ENCODE data around the gene NGEF.
"Not testable (repeated sequence)": the region's sequence is repeated elsewhere in the genome, so short reads cannot be mapped to it uniquely, and the experiment has no call there.

Gene NGEF

GRCh38 chr2:232869138-232870017, 143.7 kb downstream of the NGEF start:
- no peak for DNase-seq

DNA sequence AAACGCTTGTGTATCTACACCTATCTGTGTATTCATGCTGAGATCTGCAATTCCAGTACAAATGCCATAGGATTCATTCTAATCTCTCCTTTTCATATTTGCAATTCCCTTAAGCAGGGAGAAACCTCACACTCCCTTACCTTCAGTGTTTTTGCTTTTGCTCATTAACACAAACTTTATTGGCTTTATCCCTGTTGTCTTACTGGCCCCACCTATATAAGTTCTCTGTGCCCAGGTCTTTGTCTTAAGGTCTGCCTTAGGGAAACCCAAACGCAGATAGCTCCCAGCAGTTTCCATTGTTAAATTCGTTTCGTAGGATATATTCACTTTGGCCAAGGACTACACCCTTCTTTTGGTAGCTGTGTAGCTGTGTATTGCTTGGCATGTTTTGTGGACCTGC, 147.0 kb downstream of the NGEF start:
- DNase-seq: no peak

- DNase-seq: no peak
Observed at GRCh38 chr2:232865165-232865564, 147.9 kb downstream of the NGEF start.

GRCh38 chr2:232863996-232864395, 149.1 kb downstream of the NGEF start:
- DNase-seq: no peak

GRCh38 chr2:232861353-232861752, 151.7 kb downstream of the NGEF start:
- DNase-seq: no peak

DNA sequence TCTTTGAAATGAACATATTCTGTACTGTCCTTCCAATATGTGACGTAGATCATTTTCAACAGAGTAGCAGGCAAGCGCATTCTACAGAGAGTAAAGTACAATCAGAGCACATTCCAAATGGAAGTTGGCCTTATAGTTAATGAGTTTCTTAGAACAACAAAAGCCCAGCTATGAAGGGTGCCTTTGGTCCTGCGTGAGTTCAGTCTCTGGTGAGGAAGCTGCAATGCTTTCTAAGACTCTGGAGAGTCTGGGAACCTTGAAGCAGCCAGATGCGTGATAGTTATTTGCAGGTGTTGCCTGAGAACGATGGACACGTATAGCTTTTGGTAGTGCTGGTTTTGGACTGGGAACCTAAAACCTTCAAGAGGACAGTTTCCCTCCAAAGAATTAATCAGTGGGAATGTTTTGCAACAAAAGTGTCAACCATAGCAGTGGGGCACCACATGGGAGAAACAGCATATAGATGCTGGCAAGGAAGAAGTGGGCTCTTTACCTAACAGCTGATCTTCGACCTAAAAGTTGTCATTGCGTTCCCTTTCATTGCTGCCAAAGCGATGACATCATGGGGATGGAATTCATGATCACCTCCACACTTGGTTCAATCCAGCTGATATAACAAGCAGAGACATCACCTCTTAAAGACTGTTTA, 152.3 kb downstream of the NGEF start:
- no peak for DNase-seq

- DNase-seq: no peak
Observed at GRCh38 chr2:232859385-232859916, 153.6 kb downstream of the NGEF start.

DNA sequence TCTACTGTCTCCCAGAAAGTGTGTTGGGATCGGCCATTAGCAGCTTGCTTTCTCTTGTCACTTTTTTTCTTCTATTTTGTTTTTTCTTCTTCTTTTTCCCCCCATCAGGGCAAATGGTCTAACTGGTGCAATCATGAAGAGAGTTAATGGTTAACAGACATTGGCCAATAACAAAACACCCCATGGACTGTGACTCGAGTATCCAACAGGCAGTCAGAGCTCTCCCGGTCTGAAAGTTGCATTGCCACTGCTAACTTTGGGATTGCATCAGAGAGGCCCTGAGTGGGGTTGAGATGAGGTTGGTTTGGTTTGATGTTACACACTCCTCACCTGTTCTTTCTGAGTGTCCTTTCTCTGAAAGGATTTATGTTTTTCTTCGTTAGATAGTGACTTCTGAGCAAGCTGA, 155.9 kb downstream of the NGEF start:
- peak; percentile 24 for DNase-seq

- peak; percentile 56 for DNase-seq
Observed at GRCh38 chr2:232854082-232854481, 159.0 kb downstream of the NGEF start.

DNA sequence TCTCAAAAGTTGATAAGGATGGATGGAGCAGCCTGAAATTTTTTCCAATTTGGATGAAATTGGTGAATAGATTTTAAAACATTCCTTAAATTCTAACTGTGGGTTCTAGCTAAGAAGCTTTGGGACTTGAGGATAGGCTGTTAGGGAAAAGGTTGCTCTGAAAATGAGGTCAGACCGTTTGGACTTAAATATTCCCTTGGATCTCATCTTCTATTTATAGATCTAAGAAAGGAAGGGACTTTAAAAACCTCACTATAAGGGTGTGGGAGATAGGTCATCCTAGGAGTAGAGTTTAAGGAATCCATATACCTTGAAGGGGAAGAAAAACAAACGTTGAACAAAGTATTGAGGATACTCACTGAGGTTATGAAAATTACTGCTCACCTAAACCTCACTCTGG, 160.4 kb downstream of the NGEF start:
- no peak for DNase-seq

DNA sequence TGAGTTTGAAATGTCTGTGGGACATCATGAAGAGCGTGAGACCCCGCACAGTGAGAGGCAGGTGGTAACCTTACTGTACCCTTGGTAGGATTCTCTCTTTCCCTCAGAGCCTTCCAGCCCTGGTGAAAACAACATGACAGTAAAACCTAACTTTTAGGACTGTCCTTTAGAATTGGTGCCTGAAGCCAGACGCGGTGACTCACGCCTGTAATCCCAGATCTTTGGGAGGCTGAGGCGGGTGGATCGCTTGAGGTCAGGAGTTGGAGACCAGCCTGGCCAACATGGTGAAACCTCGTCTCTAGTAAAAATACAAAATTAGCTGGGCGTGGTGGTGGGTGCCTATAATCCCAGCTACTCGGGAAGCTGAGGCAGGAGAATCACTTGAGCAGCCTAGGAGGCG, 161.0 kb downstream of the NGEF start:
- DNase-seq: not testable (repeated sequence)

- no peak for DNase-seq
Observed at GRCh38 chr2:232850039-232850438, 163.0 kb downstream of the NGEF start.

DNA sequence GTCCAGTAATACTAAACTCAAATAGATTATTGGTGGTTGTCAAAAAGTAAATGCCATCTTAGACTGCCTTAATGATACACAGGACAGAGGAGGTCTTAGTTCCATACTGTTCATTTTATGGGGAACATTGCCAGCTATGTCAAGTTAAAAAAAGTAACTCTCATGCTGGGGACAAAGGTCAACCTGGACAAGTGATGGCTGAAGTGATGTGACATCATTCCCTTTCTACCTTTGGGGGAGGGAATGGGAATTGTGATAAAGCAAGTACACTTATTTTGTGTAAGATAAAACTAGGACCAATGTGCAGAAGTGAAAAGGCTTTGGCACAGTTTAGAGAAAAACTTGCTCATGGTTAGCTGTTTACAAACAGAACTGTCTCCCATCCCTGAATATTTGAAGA, 167.0 kb downstream of the NGEF start:
- no peak for DNase-seq

- DNase-seq: no peak
Observed at GRCh38 chr2:232843834-232844233, 169.2 kb downstream of the NGEF start.

- DNase-seq: no peak
Observed at GRCh38 chr2:232842689-232843088, 170.4 kb downstream of the NGEF start.

DNA sequence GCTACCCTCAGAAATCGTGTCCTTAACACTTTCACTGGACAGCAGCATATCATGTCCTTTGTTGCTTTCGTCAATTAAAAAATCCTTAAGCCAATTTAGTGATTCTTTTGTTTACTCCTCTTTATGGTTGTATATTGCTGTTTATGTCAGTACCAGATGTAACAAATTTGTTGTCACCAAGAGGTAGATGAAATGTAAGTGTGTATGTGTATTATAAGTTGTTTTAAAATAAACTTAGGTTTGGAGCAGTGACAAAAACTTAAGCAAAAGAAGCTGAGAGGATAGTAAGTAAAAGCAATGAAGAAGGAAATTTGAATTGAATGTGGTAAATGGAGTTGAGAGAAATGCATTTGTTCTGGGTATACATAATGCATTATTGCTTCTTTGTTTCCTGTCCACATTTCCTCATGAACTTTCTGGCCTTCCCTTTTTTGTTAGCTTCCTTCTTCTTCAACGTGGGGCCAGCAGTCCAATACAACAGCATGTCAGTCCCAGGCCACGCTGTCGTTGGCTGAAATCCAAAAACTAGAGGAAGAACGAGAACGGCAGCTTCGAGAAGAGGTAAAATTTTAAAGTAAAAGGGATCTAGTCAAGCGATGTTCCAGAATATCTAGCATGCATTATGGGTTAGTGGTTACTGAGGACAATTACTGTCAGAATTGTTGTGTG, 173.5 kb downstream of the NGEF start:
- DNase-seq: no peak

- DNase-seq: peak; percentile 9
Observed at GRCh38 chr2:232838406-232838874, 174.6 kb downstream of the NGEF start.

DNA sequence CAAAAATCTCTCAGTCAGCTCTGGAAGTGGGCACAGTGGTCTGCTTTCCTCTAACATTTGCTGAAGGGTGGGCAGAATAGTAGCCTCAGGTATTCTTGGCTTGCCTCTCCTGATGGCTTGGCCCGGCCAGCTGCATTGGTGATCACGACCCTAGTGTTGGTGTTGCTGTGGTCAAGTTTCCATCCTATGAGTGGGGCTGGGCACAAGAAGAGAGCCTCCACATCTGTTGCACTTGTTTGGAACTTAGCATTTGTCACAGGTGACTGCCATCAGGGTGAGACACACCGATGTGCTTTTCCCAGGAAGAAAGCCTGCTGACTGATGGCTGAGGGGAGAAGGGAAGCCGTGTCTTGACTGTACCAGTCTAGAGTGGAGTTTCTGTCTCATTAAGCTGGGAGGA, 176.1 kb downstream of the NGEF start:
- no peak for DNase-seq

- DNase-seq: no peak
Observed at GRCh38 chr2:232835687-232836208, 177.3 kb downstream of the NGEF start.

DNA sequence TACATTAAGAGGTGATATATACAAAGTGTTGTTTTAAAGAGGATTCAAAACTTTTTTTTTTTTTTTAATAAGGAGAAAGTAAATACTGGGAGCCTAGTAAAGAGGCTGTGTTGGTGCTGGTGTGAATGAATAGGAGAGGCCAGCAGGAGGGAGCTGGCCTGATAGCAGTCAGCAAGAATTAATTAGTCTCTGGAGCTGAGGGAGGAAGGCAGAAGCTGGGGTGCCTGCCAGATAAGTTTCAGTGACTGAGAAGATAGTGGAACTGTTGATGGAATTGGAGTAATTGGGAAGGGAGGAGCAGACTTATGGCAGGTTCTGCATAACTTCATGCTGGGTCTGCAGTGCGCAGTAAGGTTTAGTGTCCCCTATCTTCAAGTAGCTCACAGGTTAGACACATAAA, 179.2 kb downstream of the NGEF start:
- no peak for DNase-seq

DNA sequence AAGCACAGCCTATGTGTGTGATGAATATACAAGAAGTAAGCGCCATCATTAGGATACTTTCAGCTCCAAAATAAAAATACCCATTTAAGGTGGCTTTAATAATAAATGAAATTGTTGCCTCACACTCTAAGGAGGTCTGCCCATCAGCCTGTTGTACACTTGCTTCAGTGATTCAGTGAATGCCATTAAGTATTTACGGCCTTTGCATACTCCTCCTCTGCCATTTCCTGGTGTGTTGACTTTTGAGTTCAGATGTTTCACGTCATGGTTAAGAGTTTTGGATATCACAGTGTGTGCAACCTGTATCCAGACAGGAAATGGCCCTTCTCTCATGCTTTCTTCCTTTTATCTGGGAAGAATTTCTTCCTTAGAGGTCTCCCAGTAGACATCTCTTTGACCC, 181.6 kb downstream of the NGEF start:
- DNase-seq: no peak

DNA sequence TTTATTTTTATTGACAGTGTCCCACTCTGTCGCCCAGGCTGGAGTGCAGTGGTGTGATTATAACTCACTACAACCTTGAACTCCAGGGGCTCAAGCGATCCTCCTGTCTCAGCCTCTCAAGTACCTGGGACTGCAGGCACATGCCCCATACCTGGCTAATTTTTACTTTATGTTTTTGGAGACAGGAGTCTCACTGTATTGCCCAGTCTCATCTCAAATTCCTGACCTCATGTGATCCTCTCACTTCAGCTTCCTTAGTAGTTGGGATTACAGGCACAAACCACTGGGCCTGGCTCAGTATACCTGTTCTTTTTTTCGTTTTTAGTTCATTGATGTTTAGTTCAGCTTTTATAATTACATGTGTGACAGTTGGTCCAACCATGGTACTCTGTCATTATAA, 183.1 kb downstream of the NGEF start:
- no peak for DNase-seq

All from fibroblast of skin of abdomen (primary cell).